Astrocyte of the spinal cord (primary cell): Measurements from ENCODE around the gene C11orf97.
A peak's percentile ranks its signal among the peaks of the same experiment; 100 is the strongest.

Experiments used
- DNase-seq: peaks from one replicate; pipeline ENCODE4 v3.0.0; 2011; ENCODE audit warnings: low read depth, low spot score
- H3K4me3 ChIP-seq: 2 replicates; pipeline ENCODE4 v1.5.1; 2011; ENCODE audit warnings: low read depth, mild to moderate bottlenecking, low read length, moderate library complexity
- CTCF ChIP-seq: IDR thresholded peaks from 2 replicates; pipeline ENCODE4 v1.5.1; 2012; ENCODE audit warnings: low read depth, mild to moderate bottlenecking, low read length, inconsistent platforms
- in situ Hi-C: cut with HindIII; loops from 2 replicates; pipeline ENCODE4 v1.10.0; 2017; ENCODE audit warnings: low sequenced_read_pairs

C11orf97 gene

DNA sequence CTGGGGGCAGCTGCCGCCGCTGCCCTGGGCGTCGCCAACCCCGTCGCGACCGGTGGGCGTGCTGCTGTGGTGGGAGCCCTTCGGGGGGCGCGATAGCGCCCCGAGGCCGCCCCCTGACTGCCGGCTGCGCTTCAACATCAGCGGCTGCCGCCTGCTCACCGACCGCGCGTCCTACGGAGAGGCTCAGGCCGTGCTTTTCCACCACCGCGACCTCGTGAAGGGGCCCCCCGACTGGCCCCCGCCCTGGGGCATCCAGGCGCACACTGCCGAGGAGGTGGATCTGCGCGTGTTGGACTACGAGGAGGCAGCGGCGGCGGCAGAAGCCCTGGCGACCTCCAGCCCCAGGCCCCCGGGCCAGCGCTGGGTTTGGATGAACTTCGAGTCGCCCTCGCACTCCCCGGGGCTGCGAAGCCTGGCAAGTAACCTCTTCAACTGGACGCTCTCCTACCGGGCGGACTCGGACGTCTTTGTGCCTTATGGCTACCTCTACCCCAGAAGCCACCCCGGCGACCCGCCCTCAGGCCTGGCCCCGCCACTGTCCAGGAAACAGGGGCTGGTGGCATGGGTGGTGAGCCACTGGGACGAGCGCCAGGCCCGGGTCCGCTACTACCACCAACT is 32.5 kb downstream of the C11orf97 start:
- no peak for DNase-seq
- peak overlapping the region; percentile 50 for H3K4me3 ChIP-seq
- in situ Hi-C loops: no loop called here
- TF ChIP-seq CTCF: no peak

- in situ Hi-C loops: no loop called here
- TF ChIP-seq CTCF: no peak
- no peak for DNase-seq
- peak overlapping the region; percentile 50 for H3K4me3 ChIP-seq
Measured at GRCh38 chr11:94545264-94546161, 33.3 kb downstream of the C11orf97 start.

GRCh38 chr11:94546162-94546470 is 33.9 kb downstream of the C11orf97 start:
- no peak for DNase-seq
- TF ChIP-seq CTCF: no peak
- peak overlapping the region; percentile 50 for H3K4me3 ChIP-seq
- in situ Hi-C loops: no loop called here

GRCh38 chr11:94546886-94547285 is 34.6 kb downstream of the C11orf97 start:
- no peak overlapping the region for H3K4me3 ChIP-seq

DNA sequence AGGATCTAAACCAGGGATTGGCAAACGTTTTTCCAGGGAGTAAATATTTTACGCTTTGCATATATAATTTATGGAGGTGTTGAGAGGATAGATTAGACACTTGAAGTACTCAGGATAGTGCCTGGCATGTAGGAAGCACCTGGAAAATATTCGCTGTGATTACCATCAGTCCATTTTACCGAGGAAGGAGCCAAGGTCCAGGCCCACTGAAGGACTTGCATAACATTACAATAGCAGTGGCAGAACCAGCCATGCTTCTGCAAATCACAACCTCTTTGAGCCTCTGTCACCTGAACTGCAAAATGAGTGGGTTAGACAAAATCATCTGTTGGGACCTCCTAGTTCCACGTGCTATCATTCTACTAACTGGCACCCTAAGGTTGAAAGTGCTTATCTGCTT is 36.9 kb downstream of the C11orf97 start:
- DNase-seq: no peak
- no peak for TF ChIP-seq CTCF
- no peak overlapping the region for H3K4me3 ChIP-seq
- in situ Hi-C loops: no loop called here

More at GRCh38 chr11:94546886-94547285, 34.6 kb downstream of the C11orf97 start:
- TF ChIP-seq CTCF: no peak
- DNase-seq: no peak
- in situ Hi-C loops: no loop called here

- no peak for DNase-seq
- in situ Hi-C loops: no loop called here
- TF ChIP-seq CTCF: no peak
- H3K4me3 ChIP-seq: no peak overlapping the region
Measured at GRCh38 chr11:94550513-94550912, 38.3 kb downstream of the C11orf97 start.
